Stimulated activated CD8-positive, alpha-beta memory T cell treated with anti-CD3 and anti-CD28 coated beads, Interleukin-7, amount 100 ng/mL, for 24 hours (primary cell): ENCODE measurements around the gene FKBP6.
"Not testable (repeated sequence)": the region's sequence is repeated elsewhere in the genome, so short reads cannot be mapped to it uniquely, and the experiment has no call there.

Experiments used
- DNase-seq: peaks from one replicate; pipeline ENCODE4 v3.0.0-alpha.2; 2020; ENCODE audit warnings: low read depth

The FKBP6 gene

DNA sequence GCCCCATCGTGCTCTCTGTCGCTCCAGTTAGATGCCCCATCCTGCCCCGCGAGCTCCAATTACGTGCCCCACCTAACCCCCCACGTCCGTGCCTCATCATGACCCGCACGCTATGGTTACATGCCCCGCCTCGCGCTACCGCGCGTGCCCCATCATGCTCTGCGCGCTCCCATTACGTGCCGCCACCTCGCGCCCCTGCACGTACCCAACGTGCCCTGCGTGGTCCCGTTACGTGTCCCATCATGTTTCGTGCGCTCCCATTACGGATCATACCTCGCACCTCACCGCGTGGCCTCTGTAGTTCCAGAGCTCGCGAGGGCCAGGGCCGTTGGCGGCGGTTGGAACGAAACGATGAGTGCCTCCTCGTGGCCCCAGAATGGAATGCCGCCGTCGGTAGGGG, at the start of gene FKBP6, which contains the start of gene TRIM50:
TSS of gene FKBP6 (plus strand) at position 240 of the 400 bp plus-strand sequence. CDS start 268 bp downstream, outside the sequence.
TSS of gene TRIM50 (minus strand) at position 161 of the 400 bp plus-strand sequence. CDS start 3,295 bp downstream, outside the sequence.
- not testable (repeated sequence) for DNase-seq

DNA sequence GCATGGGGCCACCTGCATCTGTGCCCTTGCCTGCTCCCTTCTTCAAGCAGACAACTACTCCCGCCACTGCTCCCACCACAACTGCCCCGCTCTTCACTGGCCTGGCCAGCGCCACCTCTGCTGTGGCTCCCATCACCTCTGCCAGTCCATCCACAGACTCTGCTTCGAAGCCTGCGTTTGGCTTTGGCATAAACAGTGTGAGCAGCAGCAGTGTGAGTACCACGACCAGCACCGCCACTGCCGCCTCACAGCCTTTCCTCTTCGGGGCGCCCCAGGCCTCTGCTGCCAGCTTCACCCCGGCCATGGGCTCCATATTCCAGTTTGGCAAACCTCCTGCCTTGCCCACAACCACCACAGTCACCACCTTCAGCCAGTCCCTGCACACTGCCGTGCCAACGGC, 30.7 kb upstream of the FKBP6 start:
- DNase-seq: not testable (repeated sequence)

DNA sequence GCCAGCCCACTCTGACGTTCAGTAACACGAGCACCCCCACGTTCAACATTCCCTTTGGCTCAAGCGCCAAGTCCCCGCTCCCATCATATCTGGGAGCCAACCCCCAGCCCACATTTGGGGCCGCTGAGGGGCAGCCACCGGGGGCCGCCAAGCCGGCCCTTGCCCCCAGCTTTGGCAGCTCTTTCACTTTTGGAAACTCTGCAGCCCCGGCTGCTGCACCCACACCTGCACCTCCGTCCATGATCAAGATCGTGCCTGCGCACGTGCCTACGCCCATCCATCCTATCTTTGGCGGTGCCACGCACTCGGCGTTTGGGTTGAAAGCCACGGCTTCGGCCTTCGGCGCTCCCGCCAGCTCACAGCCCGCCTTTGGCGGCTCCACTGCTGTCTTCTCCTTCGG, 30.3 kb upstream of the FKBP6 start:
- DNase-seq: not testable (repeated sequence)

DNA sequence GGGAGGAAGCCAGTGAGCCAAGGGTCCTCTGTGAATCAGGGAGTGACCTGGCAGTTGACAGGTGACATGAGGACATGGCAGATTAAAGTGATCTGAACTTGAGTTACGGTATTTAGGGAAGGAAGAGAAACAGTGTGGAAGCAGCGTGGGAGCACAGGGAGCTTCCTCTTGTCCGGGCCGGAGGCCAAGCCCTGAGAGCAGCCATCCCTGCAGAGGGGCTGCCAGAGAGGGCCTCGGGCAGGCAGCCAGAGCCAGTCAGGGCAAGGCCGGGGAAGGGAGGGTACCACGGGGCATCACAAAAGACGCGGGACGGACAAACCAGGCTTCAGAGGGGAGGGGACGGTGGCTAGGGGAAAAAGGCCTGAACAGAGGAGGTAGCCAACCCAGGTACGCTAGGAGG, 28.1 kb upstream of the FKBP6 start:
- DNase-seq: not testable (repeated sequence)

DNA sequence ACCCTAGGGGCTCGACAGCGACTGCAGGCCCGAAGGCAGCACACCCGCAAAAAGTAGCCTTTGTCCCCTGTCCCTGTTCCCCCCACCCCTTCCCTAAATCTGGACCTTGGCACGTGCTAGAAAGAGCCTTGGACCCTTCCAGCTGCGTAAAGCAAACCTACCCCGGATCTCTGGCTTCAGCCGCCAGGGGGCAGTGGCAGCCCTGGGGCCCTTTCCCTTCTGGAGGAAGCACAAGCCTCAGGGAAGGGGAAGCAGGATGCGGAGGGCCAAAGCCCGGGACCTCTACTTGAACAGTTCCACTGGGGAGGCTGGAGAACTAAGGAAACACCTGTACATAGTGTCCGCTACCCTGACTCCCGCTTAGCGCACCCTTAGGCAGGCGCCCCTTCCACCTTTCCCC, 26.9 kb upstream of the FKBP6 start:
- DNase-seq: not testable (repeated sequence)

DNA sequence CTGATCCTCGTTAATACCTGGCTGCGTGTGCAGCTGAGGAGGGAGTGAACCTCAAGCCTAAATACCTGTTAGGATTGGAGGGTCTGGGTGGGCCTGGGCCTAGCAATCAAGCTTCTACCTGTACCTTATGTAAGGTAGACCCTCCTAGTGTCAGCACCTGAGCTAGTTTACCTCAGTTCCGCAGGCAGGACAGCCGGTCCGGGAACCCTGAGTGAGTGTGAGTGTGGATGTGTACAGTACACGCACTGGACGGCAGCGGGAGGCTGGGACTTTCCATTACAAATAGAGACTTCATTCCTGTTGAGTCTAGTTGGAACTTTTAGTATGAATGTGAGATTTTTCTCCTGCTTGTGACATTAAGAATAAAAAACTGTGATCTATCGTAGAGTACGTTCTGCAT, 25.1 kb upstream of the FKBP6 start:
- not testable (repeated sequence) for DNase-seq

DNA sequence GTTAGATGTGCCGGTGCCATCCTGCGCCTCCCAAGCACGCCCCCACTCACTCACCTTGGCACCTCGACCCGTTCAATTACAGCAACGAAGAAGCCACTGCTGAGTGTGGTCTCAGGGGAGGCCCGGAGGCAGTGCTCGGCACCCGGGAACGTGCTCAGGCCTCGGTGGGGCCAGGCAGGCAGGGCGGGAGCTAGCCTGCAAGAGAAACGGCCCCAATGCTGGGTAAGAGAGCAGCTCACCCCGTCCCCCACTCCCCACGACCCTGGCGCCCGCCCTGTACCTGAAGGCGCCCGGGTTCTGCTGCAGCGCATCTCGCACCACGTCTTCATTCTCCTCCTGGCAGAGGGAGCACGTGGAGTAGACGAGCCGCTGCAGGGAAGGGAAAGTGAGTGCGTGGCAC, 24.4 kb upstream of the FKBP6 start:
- no peak for DNase-seq

DNA sequence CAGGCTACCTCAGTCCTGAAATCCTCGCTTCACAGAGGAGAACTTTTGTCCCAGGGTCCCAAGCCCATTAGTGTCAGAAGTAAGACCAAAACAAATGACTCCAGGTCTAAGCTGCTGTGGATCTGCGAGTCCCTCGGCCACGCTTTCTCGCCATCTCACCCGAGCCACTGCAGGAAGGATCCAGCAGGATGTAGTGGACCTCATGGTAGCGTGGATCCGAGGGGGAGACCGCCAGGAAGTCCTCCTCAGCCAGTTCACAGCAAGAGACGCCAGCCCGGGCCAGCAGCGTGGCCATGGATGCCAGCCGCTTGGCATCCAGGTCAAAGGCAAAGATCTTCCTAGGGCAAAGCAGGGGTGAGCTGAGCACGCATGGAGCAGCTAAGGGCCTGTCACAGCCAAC, 23.9 kb upstream of the FKBP6 start:
- DNase-seq: no peak

DNA sequence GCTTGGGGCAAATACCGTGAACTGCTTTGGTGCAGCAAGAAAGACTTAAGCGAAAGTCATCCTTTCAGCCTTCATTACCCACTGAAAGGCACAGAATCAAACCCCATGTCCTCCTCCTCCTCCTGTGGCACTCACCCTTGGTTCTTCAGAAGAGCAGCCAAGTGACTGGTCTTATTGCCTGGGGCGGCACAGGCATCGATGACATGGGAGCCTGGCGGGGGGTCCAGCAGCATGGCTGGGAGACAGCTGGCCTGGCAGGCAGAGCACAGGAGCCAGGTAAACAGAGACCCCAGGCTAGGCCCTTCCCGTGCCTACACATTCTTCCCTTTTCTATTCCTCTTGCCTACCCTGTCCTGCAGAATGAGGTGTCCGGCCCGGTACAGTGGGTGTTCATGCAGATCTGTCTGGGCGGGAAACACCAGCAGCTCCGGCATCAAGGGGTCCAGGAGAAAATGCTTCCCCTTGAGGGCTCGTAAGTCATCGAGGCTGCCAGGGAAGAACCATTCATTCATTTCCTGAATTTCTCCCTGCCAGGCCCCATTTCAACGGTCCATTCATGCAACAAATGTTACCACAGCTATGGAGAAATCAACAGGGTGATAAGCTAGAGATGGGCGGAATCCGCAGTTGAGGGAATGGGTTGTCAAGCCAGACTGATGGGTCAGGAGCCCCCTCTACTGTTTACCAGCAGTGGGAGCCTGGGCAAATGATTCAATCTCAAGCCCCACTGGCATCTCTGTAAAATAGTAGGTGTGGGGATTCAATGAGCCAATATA, 23.2 kb upstream of the FKBP6 start:
- not testable (repeated sequence) for DNase-seq

GRCh38 chr7:73307436-73307835, 20.5 kb upstream of the FKBP6 start:
- DNase-seq: no peak

GRCh38 chr7:73308074-73308664, 19.8 kb upstream of the FKBP6 start:
- no peak for DNase-seq

GRCh38 chr7:73308665-73309214, 19.2 kb upstream of the FKBP6 start, which contains the start of gene NSUN5:
TSS of gene NSUN5 (minus strand) at chr7:73308826. CDS start at chr7:73308790, 36 bp downstream.
- DNase-seq: peak; percentile 80

DNA sequence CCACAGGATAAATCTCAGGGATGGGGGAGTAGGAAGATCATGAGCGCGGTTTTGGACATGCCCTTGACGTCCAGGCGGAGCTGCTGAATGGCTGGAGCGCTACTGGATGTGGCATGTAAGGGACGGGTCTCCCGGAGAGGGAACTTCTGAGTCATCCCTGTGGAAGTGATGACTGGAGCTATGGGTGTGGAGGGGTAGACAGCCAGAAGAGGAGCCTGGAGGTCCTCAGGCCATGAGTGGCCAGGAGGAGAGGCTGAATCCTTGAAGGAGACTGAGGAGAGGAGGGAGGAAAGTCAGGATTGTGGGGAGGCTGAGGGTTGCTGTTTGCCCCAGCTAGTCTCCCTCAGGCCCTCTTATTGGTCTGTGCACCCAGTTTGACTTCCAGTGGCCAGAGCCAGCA, 16.5 kb upstream of the FKBP6 start:
- DNase-seq: not testable (repeated sequence)

DNA sequence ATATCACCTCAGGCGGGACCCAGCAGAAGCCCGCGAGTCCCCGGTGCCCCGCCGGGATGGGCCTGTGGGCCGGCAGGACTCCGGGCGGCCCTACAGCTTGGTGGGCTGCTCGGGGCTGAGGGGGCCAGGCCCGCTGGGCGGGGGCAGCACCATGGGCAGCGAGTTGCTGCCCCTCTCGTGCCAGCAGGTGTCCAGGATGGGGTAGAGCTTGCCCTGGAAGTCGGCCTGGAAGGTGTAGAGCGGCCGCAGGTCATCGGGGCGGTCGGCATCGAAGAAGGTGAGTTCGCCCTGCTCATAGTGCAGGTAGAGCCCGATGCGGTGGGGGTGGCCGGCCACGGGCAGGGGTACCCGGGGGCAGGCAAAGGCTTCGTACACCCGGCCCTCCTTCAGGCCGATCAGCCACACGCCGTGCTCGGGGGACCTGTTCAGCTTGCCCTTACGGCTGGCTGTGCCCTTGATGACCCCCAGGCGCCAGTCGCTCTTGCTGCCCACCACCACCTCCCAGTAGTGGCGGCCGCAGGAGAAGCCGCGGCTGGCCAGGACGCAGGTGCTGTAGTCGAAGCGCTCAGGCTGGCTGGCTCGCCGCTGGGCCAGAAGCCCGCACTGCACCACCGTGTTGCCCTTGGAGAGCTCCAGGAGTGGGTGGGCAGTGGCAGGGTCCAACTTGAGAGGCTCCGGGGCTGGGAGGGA, 15.0 kb upstream of the FKBP6 start:
- DNase-seq: no peak

DNA sequence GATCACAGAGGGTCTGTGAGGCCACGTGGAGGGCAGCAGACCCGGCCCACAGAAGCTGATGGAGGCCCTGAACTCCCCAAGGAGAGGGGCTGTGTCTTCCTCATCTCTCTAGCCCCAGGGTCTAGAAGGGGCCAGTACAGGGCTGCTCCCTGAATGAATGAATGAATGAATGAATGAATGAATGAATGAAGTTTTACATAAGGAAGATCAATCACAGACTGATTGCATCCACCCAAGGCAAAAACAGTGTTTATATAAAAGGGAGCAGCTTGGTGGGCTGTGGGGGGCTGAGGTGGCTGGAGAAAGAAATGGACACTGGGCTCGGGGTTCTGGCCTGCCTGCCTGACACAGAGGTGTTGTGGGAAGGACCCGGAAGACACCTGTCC, 14.4 kb upstream of the FKBP6 start:
- no peak for DNase-seq

GRCh38 chr7:73314271-73314670, 13.7 kb upstream of the FKBP6 start:
- DNase-seq: no peak

GRCh38 chr7:73316521-73316920, 11.4 kb upstream of the FKBP6 start:
- no peak for DNase-seq

DNA sequence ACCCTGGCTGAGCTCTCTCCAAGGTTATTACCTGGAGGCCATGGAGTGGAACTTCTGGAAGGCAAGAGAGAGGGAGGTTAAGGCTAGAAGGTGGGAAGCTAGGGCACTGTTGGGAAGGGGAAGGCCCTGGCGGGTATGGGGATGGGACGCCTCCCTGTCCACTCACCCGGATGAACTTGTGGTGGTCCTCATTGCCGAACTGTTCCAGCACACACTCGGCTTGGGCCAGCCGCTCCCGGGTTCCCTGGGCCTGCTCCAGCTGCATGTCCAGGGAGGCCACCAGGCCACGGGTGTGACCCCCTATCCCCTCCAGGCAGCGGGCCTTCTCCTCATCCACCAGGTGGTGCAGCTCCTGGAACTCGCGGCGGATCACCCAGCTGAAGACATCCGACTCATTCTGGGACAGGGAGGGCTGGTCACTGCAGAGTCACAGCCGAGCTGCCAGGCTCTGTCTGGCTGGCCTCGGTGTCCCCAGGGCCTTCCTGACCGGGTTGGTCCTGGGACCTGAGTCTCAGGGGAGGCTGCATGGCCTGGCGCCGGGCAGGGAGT, 9.2 kb upstream of the FKBP6 start:
- not testable (repeated sequence) for DNase-seq

- DNase-seq: not testable (repeated sequence)
These were observed 8.4 kb upstream of the FKBP6 start for GRCh38 chr7:73319541-73319940.

DNA sequence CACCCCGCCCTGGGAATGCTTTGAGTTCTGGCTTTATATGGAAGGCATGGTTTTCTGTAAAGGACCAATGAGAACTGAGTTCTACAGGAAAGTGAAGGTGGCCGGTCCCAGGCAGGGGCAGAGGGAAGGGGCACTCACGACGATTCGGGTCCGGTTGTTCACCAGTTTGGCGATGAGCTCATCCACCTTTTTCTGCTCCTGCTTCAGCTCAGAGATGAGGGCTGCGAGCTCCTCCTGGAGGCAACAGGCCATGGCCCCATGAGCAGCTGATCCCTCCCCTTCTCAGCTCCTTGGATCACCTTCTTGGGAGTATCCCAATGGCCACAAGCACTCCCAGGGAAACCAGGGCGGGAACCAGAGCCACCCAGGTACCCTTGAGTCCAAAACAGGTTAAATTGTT, 8.0 kb upstream of the FKBP6 start:
- not testable (repeated sequence) for DNase-seq

GRCh38 chr7:73323434-73324080, 4.4 kb upstream of the FKBP6 start:
- DNase-seq: not testable (repeated sequence)
